GM23338 (cell line): ENCODE data around the gene SUPT6H. TPM values are rescaled to one million over a fixed set of nuclear protein-coding genes. Genes with fewer than 3 reads are reported as not detected.

Experiments
- ATAC-seq: fragments of 200-7000 bp; cut with Tn5 transposase; 3 replicates; pipeline ENCODE4 v1.9.1; 2020
- DNase-seq: peaks from one replicate; pipeline ENCODE4 v3.0.0-alpha.2; 2015; ENCODE audit warnings: low spot score
- H2AFZ ChIP-seq: fragments of 200-600 bp; sonication (generic); 2 replicates; pipeline ENCODE4 v1.8.0; 2016; ENCODE audit warnings: antibody characterized with exemption, mild to moderate bottlenecking, moderate library complexity
- H3F3A ChIP-seq: fragments of 200-600 bp; sonication (generic); replicated peaks from 2 replicates; pipeline ENCODE4 v1.8.0; 2017; ENCODE audit warnings: antibody characterized with exemption, mixed run types, low read depth
- H3K27ac ChIP-seq: fragments of 200-600 bp; sonication (generic); 2 replicates; pipeline ENCODE4 v1.6.1; 2016; ENCODE audit warnings: low read depth
- H3K27me3 ChIP-seq: fragments of 200-600 bp; sonication (generic); 2 replicates; pipeline ENCODE4 v1.8.0; 2016; ENCODE audit warnings: mild to moderate bottlenecking, mixed run types, moderate library complexity; ENCODE audit not compliant: insufficient read depth
- H3K36me3 ChIP-seq: fragments of 200-600 bp; sonication (generic); 2 replicates; pipeline ENCODE4 v1.8.0; 2016; ENCODE audit warnings: mild to moderate bottlenecking; ENCODE audit not compliant: insufficient read depth
- H3K4me1 ChIP-seq: fragments of 200-600 bp; sonication (generic); 2 replicates; pipeline ENCODE4 v1.8.0; 2016; ENCODE audit warnings: mild to moderate bottlenecking, moderate library complexity; ENCODE audit not compliant: insufficient read depth
- H3K4me2 ChIP-seq: fragments of 200-600 bp; sonication (generic); 2 replicates; pipeline ENCODE4 v1.7.1; 2017; ENCODE audit warnings: mixed run types
- H3K4me3 ChIP-seq: fragments of 200-600 bp; sonication (generic); 2 replicates; pipeline ENCODE4 v1.6.1; 2016; ENCODE audit warnings: mixed run types
- H3K79me2 ChIP-seq: fragments of 200-600 bp; sonication (generic); replicated peaks from 2 replicates; pipeline ENCODE4 v1.8.0; 2017; ENCODE audit warnings: mild to moderate bottlenecking; ENCODE audit not compliant: insufficient read depth
- H3K9me2 ChIP-seq: fragments of 200-600 bp; sonication (generic); 2 replicates; pipeline ENCODE4 v1.8.0; 2017; ENCODE audit not compliant: insufficient read depth
- H4K20me1 ChIP-seq: fragments of 200-600 bp; sonication (generic); replicated peaks from 2 replicates; pipeline ENCODE4 v1.8.0; 2017; ENCODE audit warnings: mild to moderate bottlenecking; ENCODE audit not compliant: insufficient read depth
- H3K27ac Mint-ChIP-seq: 2 replicates; pipeline ENCODE4 v1.8.0; 2020; ENCODE audit warnings: inconsistent platforms, mild to moderate bottlenecking, moderate library complexity, mixed read lengths
- H3K27me3 Mint-ChIP-seq: 3 replicates; pipeline ENCODE4 v1.8.0; 2022; ENCODE audit warnings: low read depth, mild to moderate bottlenecking, moderate library complexity, mixed read lengths, inconsistent platforms; ENCODE audit not compliant: insufficient read depth, poor library complexity
- H3K36me3 Mint-ChIP-seq: 3 replicates; pipeline ENCODE4 v1.8.0; 2021; ENCODE audit warnings: low read depth, mild to moderate bottlenecking, inconsistent platforms, moderate library complexity, mixed read lengths
- H3K4me1 Mint-ChIP-seq: 3 replicates; pipeline ENCODE4 v1.8.0; 2020; ENCODE audit warnings: mild to moderate bottlenecking, inconsistent platforms, mixed read lengths
- H3K4me3 Mint-ChIP-seq: 3 replicates; pipeline ENCODE4 v1.8.0; 2021; ENCODE audit warnings: moderate library complexity, mild to moderate bottlenecking, inconsistent platforms, mixed read lengths
- H3K9me3 Mint-ChIP-seq: 3 replicates; pipeline ENCODE4 v1.8.0; 2020; ENCODE audit warnings: moderate library complexity, mild to moderate bottlenecking, inconsistent platforms, mixed read lengths
- CREB1 ChIP-seq: fragments of 250-450 bp; sonication (Bioruptor Pico); IDR thresholded peaks from 2 replicates; pipeline ENCODE4 v1.5.0; 2020; ENCODE audit warnings: low read depth, mild to moderate bottlenecking, moderate library complexity
- EZH2 ChIP-seq: fragments of 200-600 bp; sonication (generic); IDR thresholded peaks from one replicate; pipeline ENCODE4 v1.8.0; 2017; ENCODE audit warnings: antibody characterized with exemption, mild to moderate bottlenecking, low read depth; ENCODE audit not compliant: unreplicated experiment
- EZH2phosphoT487 ChIP-seq: fragments of 200-600 bp; sonication (generic); IDR thresholded peaks from one replicate; pipeline ENCODE4 v1.8.1; 2018; ENCODE audit warnings: antibody characterized with exemption; ENCODE audit not compliant: unreplicated experiment
- JUNB ChIP-seq: IDR thresholded peaks from one replicate; pipeline ENCODE4 v1.6.1; 2016; ENCODE audit warnings: antibody characterized with exemption; ENCODE audit not compliant: unreplicated experiment
- NANOG ChIP-seq: IDR thresholded peaks from 2 replicates; pipeline ENCODE4 v1.6.1; 2016; ENCODE audit warnings: antibody characterized with exemption, borderline replicate concordance
- POLR2AphosphoS5 ChIP-seq: IDR thresholded peaks from 2 replicates; pipeline ENCODE4 v1.6.1; 2016; ENCODE audit warnings: antibody characterized with exemption, low read depth
- STAT1 ChIP-seq: IDR thresholded peaks from one replicate; pipeline ENCODE4 v1.6.1; 2016; ENCODE audit warnings: antibody characterized with exemption; ENCODE audit not compliant: unreplicated experiment
- ZNF114 ChIP-seq: fragments of 250-450 bp; sonication (Bioruptor Pico); IDR thresholded peaks from 2 replicates; pipeline ENCODE4 v1.5.0; 2020; ENCODE audit warnings: mild to moderate bottlenecking, moderate library complexity
- ZNF331 ChIP-seq: fragments of 250-450 bp; sonication (Bioruptor Pico); IDR thresholded peaks from 2 replicates; pipeline ENCODE4 v1.5.0; 2020; ENCODE audit warnings: low read depth, mild to moderate bottlenecking, moderate library complexity
- polyA plus RNA-seq: library from polyadenylated mRNA; unstranded; fragments of >200 nt; fragmentation: Nextera tagmentation; extraction: Ambion mirVana; gene quantifications from 2 replicates; pipeline ENCODE4 v1.2.1, GENCODE V29; 2016
- total RNA-seq: library from RNA; depleted of rRNA; stranded (reverse); fragments of >200 nt; shearing (Covaris generic); gene quantifications from 2 replicates; pipeline ENCODE4 v1.2.3, GENCODE V29; 2014
- TF ChIP-seq, protein P1 (sequence below): IDR thresholded peaks from 2 replicates; pipeline ENCODE4 v1.6.1; 2016; ENCODE audit warnings: antibody characterized with exemption
- TF ChIP-seq, protein P2 (sequence below), 2 experiments: fragments of 200-600 bp in 1 of 2; sonication (generic) in 1 of 2; conservative IDR thresholded peaks; 2 replicates each; pipeline versions ENCODE4 v1.5.1 to v1.6.1; 2016 to 2017; ENCODE audit warnings: antibody characterized with exemption in 2 of 2, low read depth in 2 of 2, mild to moderate bottlenecking in 2 of 2, moderate library complexity in 1 of 2
- TF ChIP-seq, protein P3 (sequence below): IDR thresholded peaks from one replicate; pipeline ENCODE4 v1.6.1; 2018; ENCODE audit warnings: antibody characterized with exemption; ENCODE audit not compliant: unreplicated experiment

Gene SUPT6H
- total and polyA plus RNA-seq, 2 experiments from 2014 or later: 17.8 to 70.7 TPM

DNA sequence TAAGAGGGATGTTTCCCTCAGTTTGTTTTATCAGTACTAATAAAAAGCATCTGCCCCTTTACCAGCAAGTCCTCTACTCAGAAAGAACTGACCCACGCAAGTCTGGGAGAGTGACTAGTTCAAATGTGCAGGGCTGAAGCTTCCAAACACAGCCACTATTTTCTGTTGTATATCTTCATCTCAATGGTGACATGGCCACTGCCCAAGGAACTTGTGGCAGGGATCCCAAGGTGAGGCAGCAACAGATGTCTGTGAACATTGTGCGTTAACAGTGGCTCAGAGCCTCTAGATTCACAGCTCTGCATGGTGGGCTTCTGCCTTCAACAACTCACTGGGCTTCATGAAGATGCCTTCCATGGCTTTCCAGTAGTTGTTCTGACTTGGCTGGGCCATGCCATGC, 13.3 kb upstream of the SUPT6H start:
- Mint-ChIP-seq H3K4me1 (peaks cover 14% of the 10 kb centered on the region), H3K4me3 (no peak overlapping the region), H3K36me3 (peaks cover 38% of the 10 kb centered on the region), H3K9me3 (no peaks in the 10 kb centered on the region), H3K27ac (no peak overlapping the region), H3K27me3 (peaks cover 7% of the 10 kb centered on the region)
- Histone ChIP-seq H3K27me3 (no peaks in the 10 kb centered on the region), H3K36me3 (peaks cover 13% of the 10 kb centered on the region; the same call in 1 of the 2 replicates), H3K4me2 (no peak overlapping the region), H3K4me1 (peaks cover 11% of the 10 kb centered on the region; the same call in 1 of the 2 replicates), H3K4me3 (no peak overlapping the region), H3K9me2 (no peaks in the 10 kb centered on the region), H3K79me2 (peaks cover 24% of the 10 kb centered on the region), H2AFZ (no peak overlapping the region), H3F3A (peaks cover 16% of the 10 kb centered on the region; the same call in 1 of the 2 replicates), H3K27ac (no peak overlapping the region), H4K20me1 (peaks cover 12% of the 10 kb centered on the region)
- DNase-seq: no peak
- TF ChIP-seq, protein P1, sequence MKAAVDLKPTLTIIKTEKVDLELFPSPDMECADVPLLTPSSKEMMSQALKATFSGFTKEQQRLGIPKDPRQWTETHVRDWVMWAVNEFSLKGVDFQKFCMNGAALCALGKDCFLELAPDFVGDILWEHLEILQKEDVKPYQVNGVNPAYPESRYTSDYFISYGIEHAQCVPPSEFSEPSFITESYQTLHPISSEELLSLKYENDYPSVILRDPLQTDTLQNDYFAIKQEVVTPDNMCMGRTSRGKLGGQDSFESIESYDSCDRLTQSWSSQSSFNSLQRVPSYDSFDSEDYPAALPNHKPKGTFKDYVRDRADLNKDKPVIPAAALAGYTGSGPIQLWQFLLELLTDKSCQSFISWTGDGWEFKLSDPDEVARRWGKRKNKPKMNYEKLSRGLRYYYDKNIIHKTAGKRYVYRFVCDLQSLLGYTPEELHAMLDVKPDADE: no peak
- TF ChIP-seq ZNF331 (CRISPR knock-in tag): no peak
- TF ChIP-seq EZH2: no peak
- TF ChIP-seq, protein P2, sequence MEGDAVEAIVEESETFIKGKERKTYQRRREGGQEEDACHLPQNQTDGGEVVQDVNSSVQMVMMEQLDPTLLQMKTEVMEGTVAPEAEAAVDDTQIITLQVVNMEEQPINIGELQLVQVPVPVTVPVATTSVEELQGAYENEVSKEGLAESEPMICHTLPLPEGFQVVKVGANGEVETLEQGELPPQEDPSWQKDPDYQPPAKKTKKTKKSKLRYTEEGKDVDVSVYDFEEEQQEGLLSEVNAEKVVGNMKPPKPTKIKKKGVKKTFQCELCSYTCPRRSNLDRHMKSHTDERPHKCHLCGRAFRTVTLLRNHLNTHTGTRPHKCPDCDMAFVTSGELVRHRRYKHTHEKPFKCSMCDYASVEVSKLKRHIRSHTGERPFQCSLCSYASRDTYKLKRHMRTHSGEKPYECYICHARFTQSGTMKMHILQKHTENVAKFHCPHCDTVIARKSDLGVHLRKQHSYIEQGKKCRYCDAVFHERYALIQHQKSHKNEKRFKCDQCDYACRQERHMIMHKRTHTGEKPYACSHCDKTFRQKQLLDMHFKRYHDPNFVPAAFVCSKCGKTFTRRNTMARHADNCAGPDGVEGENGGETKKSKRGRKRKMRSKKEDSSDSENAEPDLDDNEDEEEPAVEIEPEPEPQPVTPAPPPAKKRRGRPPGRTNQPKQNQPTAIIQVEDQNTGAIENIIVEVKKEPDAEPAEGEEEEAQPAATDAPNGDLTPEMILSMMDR (conservative IDR thresholded peaks at IDR 0.05; ENCODE audit: low read depth in 2 of 2): no peak
- TF ChIP-seq, protein P3, sequence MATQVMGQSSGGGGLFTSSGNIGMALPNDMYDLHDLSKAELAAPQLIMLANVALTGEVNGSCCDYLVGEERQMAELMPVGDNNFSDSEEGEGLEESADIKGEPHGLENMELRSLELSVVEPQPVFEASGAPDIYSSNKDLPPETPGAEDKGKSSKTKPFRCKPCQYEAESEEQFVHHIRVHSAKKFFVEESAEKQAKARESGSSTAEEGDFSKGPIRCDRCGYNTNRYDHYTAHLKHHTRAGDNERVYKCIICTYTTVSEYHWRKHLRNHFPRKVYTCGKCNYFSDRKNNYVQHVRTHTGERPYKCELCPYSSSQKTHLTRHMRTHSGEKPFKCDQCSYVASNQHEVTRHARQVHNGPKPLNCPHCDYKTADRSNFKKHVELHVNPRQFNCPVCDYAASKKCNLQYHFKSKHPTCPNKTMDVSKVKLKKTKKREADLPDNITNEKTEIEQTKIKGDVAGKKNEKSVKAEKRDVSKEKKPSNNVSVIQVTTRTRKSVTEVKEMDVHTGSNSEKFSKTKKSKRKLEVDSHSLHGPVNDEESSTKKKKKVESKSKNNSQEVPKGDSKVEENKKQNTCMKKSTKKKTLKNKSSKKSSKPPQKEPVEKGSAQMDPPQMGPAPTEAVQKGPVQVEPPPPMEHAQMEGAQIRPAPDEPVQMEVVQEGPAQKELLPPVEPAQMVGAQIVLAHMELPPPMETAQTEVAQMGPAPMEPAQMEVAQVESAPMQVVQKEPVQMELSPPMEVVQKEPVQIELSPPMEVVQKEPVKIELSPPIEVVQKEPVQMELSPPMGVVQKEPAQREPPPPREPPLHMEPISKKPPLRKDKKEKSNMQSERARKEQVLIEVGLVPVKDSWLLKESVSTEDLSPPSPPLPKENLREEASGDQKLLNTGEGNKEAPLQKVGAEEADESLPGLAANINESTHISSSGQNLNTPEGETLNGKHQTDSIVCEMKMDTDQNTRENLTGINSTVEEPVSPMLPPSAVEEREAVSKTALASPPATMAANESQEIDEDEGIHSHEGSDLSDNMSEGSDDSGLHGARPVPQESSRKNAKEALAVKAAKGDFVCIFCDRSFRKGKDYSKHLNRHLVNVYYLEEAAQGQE: no peak
- ATAC-seq: no peak

DNA sequence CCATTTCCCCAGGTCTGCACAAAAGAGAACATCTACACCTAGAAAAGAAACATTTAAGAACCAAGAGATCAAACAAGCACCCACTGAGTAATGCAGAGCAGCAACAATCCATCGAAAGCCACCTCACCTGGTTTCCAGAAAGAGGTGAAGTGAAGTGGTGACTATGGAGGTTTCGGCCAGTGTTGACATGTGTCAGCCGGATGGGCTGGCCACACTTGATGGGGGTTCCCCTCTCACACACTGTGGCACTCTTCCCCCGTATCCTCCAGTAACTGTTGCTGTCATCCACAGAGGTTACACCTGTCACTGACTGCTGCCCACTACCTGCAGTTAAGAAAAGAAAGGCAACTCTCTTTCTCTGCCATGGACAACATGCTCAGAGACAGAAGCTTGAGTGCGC, 6.8 kb upstream of the SUPT6H start:
- Histone ChIP-seq H3K36me3 (peaks cover 28% of the 10 kb centered on the region), H4K20me1 (peaks cover 17% of the 10 kb centered on the region), H2AFZ (no peak overlapping the region), H3K79me2 (peaks cover 46% of the 10 kb centered on the region), H3K4me3 (no peak overlapping the region), H3K9me2 (no peaks in the 10 kb centered on the region), H3F3A (0 out of 2 replicates have a peak, but pooled peaks cover 2% of the 10 kb centered on the region), H3K4me1 (no peaks in the 10 kb centered on the region), H3K27me3 (no peaks in the 10 kb centered on the region), H3K27ac (no peak overlapping the region), H3K4me2 (no peak overlapping the region)
- Mint-ChIP-seq H3K27ac (no peak overlapping the region), H3K4me3 (no peak overlapping the region), H3K27me3 (no peaks in the 10 kb centered on the region), H3K36me3 (peaks cover 37% of the 10 kb centered on the region), H3K4me1 (no peaks in the 10 kb centered on the region; the same call in 2 of the 3 replicates), H3K9me3 (peaks cover 23% of the 10 kb centered on the region)
- TF ChIP-seq JUNB: no peak
- TF ChIP-seq CREB1 (CRISPR knock-in tag): no peak
- TF ChIP-seq, protein P3: no peak
- TF ChIP-seq ZNF331 (CRISPR knock-in tag): no peak
- TF ChIP-seq EZH2phosphoT487: no peak
- no peak for TF ChIP-seq NANOG
- no peak for TF ChIP-seq STAT1
- TF ChIP-seq POLR2AphosphoS5: no peak
- TF ChIP-seq, protein P1: no peak
- TF ChIP-seq EZH2: no peak
- no peak for TF ChIP-seq ZNF114
- no peak for ATAC-seq
- no peak for DNase-seq
